Right renal pelvis (tissue), 4 donors: ENCODE measurements around the gene ANKRD22. TPM values are rescaled to one million over a fixed set of nuclear protein-coding genes. Genes with fewer than 3 reads are reported as not detected.
"Not testable (repeated sequence)": the region's sequence is repeated elsewhere in the genome, so short reads cannot be mapped to it uniquely, and the experiment has no call there.

Experiments used
- DNase-seq, 4 donors: peaks; one replicate each; pipeline ENCODE4 v3.0.0-alpha.2; 2013; ENCODE audit warnings: low read depth in 4 of 4, low spot score in 3 of 4, missing footprints in 1 of 4
- polyA plus RNA-seq, 4 donors: library from polyadenylated mRNA; unstranded; fragments of 120-200 nt; gene quantifications; one replicate each; pipeline ENCODE4 v1.2.1, GENCODE V29; 2013; ENCODE audit not compliant: insufficient read length in 4 of 4

Gene ANKRD22
- polyA plus RNA-seq, 4 donors = 0.22 to 0.91 (median 0.56) TPM

- no peak for DNase-seq
These were observed 12.8 kb downstream of the ANKRD22 start for GRCh38 chr10:88838766-88839350.

- DNase-seq = not testable (repeated sequence)
These were observed 14.0 kb downstream of the ANKRD22 start for GRCh38 chr10:88837632-88838031.

GRCh38 chr10:88835910-88836221, 15.8 kb downstream of the ANKRD22 start:
- no peak for DNase-seq

DNA sequence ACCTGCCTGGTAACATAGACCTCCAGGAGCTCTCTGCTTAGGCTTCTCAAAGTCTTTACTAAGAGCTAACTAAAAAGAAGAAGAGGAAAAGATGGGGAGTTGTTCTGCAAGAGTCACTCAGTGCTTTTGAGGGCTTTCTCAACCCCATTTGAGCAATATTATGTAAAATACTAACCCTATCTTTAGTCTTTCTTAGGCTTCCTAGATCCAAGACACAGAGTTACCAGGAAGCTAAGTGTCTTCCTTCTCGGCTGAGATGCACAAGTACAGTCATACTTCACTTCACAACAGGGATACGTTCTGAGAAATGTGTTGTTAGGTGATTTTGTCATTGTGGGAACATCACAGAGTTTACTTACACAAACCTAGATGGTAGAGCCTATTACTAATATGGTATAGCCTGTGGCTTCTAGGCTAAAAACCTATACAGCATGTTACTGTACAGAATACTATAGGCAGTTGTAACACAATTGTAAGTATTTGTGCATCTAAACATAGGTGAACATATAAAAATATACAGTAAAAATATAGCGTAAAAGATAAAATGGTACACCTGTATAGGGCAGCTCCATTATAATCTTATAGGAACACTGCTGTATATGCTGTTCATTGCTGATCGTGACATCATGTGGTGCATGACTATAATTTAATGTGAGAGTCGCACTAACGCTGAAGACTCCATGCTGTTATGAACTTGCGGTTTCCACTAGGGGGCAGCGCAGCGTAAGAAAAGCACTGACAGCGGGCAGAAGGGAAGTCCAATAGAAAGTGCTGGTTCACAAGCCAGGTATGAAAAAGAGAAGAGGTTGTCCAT, 16.3 kb downstream of the ANKRD22 start:
- DNase-seq = peak; percentile 69 to 81 (median 76)

DNA sequence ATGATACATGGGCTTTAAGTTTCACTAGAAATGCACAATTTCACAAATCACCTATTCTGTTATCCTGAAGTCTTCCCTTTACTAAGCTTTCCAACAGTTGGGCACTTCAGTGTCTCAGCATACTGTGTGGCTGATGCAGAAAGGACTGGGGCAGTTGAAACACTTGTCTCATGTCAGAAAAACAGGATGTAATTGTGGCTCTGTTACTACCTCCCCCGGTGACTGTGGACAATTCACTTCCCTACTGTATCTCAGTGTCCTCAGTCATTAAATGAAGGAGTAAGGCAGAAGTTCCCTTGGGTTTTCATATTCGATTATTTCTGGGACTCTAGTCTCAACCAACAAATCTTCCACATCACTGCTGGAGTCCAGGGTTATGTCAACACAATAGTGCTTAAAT, 17.9 kb downstream of the ANKRD22 start:
- no peak for DNase-seq

- DNase-seq = no peak
These were observed 18.5 kb downstream of the ANKRD22 start for GRCh38 chr10:88833156-88833555.

- no peak for DNase-seq
These were observed 19.3 kb downstream of the ANKRD22 start for GRCh38 chr10:88832376-88832775.

DNA sequence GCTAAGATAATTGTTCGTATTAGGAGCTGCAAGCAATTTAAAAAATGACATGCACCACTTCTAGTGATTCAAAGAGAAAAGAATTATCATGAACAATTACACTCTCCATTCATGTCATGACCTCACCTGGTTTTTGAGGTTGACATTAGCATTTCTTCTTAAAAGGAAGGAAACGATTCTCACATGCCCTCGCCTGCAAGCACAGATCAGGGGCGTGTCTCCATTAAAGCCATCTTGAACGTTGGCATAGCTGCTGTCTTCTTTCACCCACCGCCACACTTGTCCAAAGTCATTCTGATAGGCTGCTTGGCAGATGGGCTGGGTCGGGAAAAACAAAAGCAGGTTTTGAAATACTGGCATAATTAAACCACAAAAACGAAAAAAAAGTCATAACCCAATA, 19.9 kb downstream of the ANKRD22 start:
- DNase-seq = no peak

DNA sequence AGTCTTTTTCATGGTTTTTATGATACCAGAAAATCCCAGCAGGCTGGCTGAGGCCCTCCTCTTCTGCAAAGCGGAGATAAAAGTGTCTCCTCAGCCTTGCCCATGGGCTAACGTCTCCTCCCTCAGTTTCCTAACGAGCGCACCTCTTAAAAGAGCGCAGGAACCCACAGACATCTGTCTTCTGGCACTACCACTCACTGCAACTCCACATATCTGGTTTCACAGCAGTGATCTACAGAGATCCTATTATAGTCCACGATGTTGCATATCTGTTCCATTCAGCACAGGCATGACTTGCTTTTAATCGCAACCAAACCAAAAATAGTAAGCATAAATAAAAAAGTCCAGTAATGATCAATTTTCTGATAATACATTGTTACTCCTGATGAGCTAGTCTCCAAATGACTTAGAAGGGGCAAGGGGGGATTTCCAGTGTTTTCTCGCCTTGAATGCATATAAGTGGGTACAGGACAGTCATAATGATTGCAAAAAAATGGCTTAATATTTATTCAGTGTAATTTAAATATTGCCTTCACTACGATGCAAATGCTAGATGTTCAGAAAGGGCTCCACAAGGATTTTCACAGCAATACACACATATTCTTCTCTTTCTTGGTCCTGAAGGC, 20.9 kb downstream of the ANKRD22 start:
- no peak for DNase-seq

GRCh38 chr10:88828310-88828709, 23.3 kb downstream of the ANKRD22 start:
- DNase-seq = no peak

- no peak for DNase-seq
These were observed 24.0 kb downstream of the ANKRD22 start for GRCh38 chr10:88827671-88828070.

DNA sequence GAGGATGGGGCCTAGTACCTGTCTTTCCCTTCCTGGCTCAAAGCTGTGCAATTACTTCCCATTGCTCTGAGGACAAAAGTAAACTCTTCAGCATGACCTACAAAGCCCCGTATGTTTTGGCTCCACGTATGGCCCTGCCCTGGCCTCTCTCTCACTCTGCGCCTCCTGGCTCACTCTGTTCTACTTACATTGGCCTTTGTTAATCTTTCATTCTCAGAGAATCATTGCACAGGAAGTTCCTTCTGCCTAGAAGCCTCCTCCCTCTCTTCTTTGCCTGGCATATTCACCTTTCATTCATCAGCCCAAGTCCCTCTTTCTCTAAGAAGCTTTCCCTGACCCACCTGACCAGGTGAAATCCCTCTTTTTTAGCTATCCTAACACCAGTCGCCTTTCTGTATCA, 25.3 kb downstream of the ANKRD22 start:
- DNase-seq = no peak

DNA sequence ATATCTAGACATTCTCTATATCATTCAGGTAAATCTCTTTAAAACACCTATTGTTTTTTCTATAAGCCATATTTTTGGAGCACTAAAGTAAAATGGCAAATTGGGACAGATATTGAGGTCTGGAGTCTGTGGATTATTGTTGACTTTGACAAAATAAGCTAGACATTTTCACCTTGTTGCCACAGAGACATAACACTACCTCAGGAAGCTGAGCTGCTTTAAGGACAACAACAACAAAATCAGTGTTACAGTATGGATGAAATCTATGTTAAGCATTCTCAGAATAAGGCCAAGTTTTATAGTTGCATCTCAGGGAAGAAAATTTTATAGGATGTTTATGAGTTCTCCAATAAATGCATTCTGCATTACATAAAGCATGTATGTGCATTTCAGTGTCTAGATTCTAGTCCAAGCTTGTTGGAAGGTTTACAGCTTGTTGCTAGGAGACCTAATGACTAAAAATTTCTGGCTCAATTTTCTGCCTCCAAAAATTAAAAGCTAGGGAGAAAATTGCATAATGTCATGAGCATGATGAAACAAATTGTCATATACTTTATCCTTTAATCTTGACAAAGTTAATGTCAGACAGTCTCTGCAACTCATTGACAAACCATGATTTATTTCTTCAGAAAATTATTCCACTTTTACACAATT, 30.8 kb downstream of the ANKRD22 start:
- DNase-seq = peak in 3 of 4 donors; percentile 10 to 20 (median 10)

DNA sequence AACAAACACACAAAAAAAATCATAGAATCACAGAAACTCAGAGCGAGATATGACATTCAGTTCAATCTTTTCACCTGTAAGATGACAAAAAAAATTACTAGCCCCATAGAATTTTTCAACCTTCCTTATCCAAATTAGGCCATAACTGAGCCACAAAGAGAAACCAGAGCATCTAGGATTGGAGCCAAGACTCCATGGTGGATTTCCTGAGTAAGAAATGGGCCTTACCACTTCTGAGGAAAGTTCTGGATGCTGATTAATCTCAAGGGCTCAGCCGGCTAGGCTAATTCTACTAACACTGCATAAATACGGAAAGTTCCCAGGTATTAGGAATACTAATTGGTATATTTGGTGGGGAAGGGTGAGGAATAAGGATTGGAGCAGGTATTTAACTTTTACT, 32.4 kb downstream of the ANKRD22 start:
- no peak for DNase-seq

DNA sequence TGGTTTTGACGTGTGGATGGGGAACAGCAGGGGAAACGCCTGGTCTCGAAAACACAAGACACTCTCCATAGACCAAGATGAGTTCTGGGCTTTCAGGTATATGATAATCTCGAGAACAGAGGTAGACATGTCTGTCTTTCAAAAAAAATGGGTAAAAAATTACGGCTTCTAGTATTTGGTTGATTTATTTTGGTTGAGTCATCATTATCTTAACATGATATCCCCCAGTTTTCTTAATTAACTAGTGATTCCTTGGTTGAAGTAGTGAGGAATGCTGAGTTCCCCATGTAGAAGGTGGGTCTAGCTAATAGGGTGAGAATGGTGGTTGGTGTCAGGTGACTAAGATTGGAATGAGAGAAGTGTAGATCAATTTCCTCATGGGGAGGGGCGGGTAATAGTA, 38.4 kb downstream of the ANKRD22 start:
- DNase-seq = no peak

DNA sequence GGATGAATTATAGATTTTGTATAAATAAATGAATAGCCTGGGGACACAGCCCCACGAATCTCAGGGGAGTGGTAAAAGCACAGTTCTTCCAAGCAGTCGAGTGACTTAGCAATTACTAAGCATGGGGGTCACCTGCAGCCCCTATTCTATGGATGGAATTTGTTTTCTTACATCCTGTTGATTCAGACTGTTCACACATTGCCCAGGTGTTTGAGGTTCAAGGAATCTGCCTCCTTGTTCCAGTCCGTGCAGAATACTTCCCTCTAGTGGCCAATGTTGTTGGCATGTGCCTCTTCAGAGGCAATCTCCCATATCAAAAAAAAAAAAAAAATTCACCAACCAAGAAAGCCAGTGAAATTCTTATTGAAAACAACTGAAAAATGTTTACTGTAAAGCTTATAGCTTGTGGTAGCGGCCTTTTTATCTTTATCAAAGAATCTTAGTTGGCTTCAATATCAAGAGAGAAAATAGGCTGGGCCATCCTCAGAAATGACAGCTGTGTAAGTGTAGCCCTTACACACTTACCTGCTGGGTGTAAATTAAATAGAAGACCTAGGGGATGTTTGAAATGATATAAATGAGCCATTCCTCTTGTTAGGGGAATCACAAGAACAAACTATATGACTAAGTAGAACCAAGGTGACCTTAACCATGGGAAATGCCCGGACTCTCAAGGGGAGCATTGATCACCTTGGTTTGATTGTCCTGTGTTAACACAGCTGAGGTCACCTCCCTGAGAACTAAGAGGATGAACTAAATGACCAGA, 41.3 kb downstream of the ANKRD22 start:
- peak in 3 of 4 donors; percentile 16 to 47 (median 29) for DNase-seq

GRCh38 chr10:88809621-88810020, 42.0 kb downstream of the ANKRD22 start:
- no peak for DNase-seq

- DNase-seq = no peak
These were observed 45.7 kb downstream of the ANKRD22 start for GRCh38 chr10:88805924-88806323.

- DNase-seq = no peak
These were observed 46.3 kb downstream of the ANKRD22 start for GRCh38 chr10:88805361-88805760.

GRCh38 chr10:88804083-88804812, 47.4 kb downstream of the ANKRD22 start:
- DNase-seq = no peak
